Measurements from ENCODE around the gene ZNF93.

DNA sequence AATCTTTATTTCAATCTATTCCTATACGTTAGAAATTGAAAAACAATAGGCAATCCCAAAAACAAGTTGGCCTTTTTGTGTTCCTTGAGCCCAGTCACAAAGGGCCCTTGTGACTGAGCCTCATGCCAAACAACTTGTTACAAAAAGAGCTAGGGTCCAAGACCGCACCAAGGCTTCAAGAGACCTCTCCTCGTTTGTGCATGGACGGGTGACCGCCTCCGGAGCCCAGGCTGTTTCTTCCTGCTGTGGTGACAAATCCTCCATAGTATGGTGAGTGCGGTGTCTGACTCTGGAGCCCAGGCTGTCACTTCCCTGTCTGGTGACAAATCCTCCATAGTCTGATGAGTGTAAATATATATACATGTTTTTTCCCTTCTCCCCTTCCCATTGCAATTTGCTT, 63.7 kb downstream of the ZNF93 start:
- TF ChIP-seq, protein P1, sequence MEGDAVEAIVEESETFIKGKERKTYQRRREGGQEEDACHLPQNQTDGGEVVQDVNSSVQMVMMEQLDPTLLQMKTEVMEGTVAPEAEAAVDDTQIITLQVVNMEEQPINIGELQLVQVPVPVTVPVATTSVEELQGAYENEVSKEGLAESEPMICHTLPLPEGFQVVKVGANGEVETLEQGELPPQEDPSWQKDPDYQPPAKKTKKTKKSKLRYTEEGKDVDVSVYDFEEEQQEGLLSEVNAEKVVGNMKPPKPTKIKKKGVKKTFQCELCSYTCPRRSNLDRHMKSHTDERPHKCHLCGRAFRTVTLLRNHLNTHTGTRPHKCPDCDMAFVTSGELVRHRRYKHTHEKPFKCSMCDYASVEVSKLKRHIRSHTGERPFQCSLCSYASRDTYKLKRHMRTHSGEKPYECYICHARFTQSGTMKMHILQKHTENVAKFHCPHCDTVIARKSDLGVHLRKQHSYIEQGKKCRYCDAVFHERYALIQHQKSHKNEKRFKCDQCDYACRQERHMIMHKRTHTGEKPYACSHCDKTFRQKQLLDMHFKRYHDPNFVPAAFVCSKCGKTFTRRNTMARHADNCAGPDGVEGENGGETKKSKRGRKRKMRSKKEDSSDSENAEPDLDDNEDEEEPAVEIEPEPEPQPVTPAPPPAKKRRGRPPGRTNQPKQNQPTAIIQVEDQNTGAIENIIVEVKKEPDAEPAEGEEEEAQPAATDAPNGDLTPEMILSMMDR (IDR thresholded peaks at IDR 0.05), result no peak
- TF ChIP-seq POLR2A (IDR thresholded peaks at IDR 0.05) (no peak), POLR2AphosphoS5 (IDR thresholded peaks at IDR 0.05) (no peak)

Data from prostate gland (tissue), 2 donors.